Measurements from ENCODE around the gene VARS2.

VARS2 gene

GRCh38 chr6:30912746-30913520 lies 1.1 kb upstream of the VARS2 start:
- peaks cover 5% of the 10 kb centered on the region for H3K27me3 Mint-ChIP-seq (ENCODE audit: low read depth, poor library complexity)

GRCh38 chr6:30913721-30914075 lies 340 bp upstream of the VARS2 start:
- H3K27ac Mint-ChIP-seq: no peak overlapping the region
- peak overlapping the region; percentile 86 for H3K4me3 Mint-ChIP-seq
- H3K9me3 Mint-ChIP-seq: no peaks in the 10 kb centered on the region
- no peak for DNase-seq
- peaks cover 2% of the 10 kb centered on the region for H3K27me3 Mint-ChIP-seq (ENCODE audit: low read depth, poor library complexity)
- H3K36me3 Mint-ChIP-seq (ENCODE audit: low read depth): peaks cover 56% of the 10 kb centered on the region
- H3K4me1 Mint-ChIP-seq: peaks cover 54% of the 10 kb centered on the region
- TF ChIP-seq CTCF (IDR thresholded peaks at IDR 0.05): no peak

More at GRCh38 chr6:30912746-30913520, 1.1 kb upstream of the VARS2 start:
- DNase-seq: no peak
- Mint-ChIP-seq H3K36me3 (ENCODE audit: low read depth) (peaks cover 56% of the 10 kb centered on the region), H3K27ac (no peak overlapping the region), H3K9me3 (no peaks in the 10 kb centered on the region), H3K4me3 (peak overlapping the region; percentile 86), H3K4me1 (peaks cover 61% of the 10 kb centered on the region)
- TF ChIP-seq CTCF (IDR thresholded peaks at IDR 0.05): no peak

GRCh38 chr6:30914854-30915590 lies 984 bp downstream of the VARS2 start:
- peaks cover 43% of the 10 kb centered on the region for H3K4me1 Mint-ChIP-seq
- no peak for DNase-seq
- no peaks in the 10 kb centered on the region for H3K9me3 Mint-ChIP-seq

GRCh38 chr6:30915591-30915946 lies 1.5 kb downstream of the VARS2 start:
- TF ChIP-seq CTCF (IDR thresholded peaks at IDR 0.05): peak; percentile 49
- H3K4me1 Mint-ChIP-seq: peaks cover 43% of the 10 kb centered on the region
- peak overlapping the region; percentile 52 for H3K27ac Mint-ChIP-seq
- H3K4me3 Mint-ChIP-seq: peak overlapping the region; percentile 86
- DNase-seq: peak; percentile 25
- H3K9me3 Mint-ChIP-seq: no peaks in the 10 kb centered on the region
- H3K36me3 Mint-ChIP-seq (ENCODE audit: low read depth): peaks cover 52% of the 10 kb centered on the region
- peaks cover 2% of the 10 kb centered on the region for H3K27me3 Mint-ChIP-seq (ENCODE audit: low read depth, poor library complexity)

More at GRCh38 chr6:30914854-30915590, 984 bp downstream of the VARS2 start:
- Mint-ChIP-seq H3K36me3 (ENCODE audit: low read depth) (peaks cover 52% of the 10 kb centered on the region), H3K27me3 (ENCODE audit: low read depth, poor library complexity) (peaks cover 2% of the 10 kb centered on the region), H3K27ac (peak overlapping the region; percentile 74), H3K4me3 (peak overlapping the region; percentile 86)
- TF ChIP-seq CTCF (IDR thresholded peaks at IDR 0.05): no peak

GRCh38 chr6:30917041-30917440 lies 3.0 kb downstream of the VARS2 start:
- peak overlapping the region; percentile 30 for H3K27ac Mint-ChIP-seq

More at GRCh38 chr6:30917041-30917440, 3.0 kb downstream of the VARS2 start:
- H3K4me1 Mint-ChIP-seq: peaks cover 43% of the 10 kb centered on the region
- TF ChIP-seq CTCF (IDR thresholded peaks at IDR 0.05): no peak
- peaks cover under 1% of the 10 kb centered on the region for H3K27me3 Mint-ChIP-seq (ENCODE audit: low read depth, poor library complexity)
- no peak overlapping the region for H3K4me3 Mint-ChIP-seq
- DNase-seq: no peak
- H3K9me3 Mint-ChIP-seq: no peaks in the 10 kb centered on the region
- H3K36me3 Mint-ChIP-seq (ENCODE audit: low read depth): peaks cover 38% of the 10 kb centered on the region

All from nephron progenitor cell (in vitro differentiated cells).